HEK293 (cell line): ENCODE results near the gene TPPP3.

Experiments used
- ATF2 ChIP-seq: fragments of 450-650 bp; formaldehyde crosslinking; IDR thresholded peaks from 2 replicates; pipeline ENCODE4 v1.5.1; 2016; ENCODE audit warnings: missing biosample characterization, missing genetic modification characterization, low read depth
- CTCF ChIP-seq: fragments of 450-650 bp; formaldehyde crosslinking; IDR thresholded peaks from 2 replicates; pipeline ENCODE4 v1.5.1; 2016; ENCODE audit warnings: missing biosample characterization, missing genetic modification characterization
- ZBTB8A ChIP-seq: fragments of 450-650 bp; formaldehyde crosslinking; IDR thresholded peaks from 2 replicates; pipeline ENCODE4 v1.5.1; 2016; ENCODE audit warnings: missing biosample characterization, missing genetic modification characterization
- ZNF121 ChIP-seq: fragments of 450-650 bp; formaldehyde crosslinking; IDR thresholded peaks from 2 replicates; pipeline ENCODE4 v1.5.1; 2016; ENCODE audit warnings: missing biosample characterization, missing genetic modification characterization
- ZNF138 ChIP-seq: fragments of 450-650 bp; formaldehyde crosslinking; IDR thresholded peaks from 2 replicates; pipeline ENCODE4 v1.5.1; 2016; ENCODE audit warnings: missing biosample characterization, missing genetic modification characterization, borderline replicate concordance
- ZNF214 ChIP-seq: fragments of 450-650 bp; formaldehyde crosslinking; IDR thresholded peaks from 2 replicates; pipeline ENCODE4 v1.5.1; 2017; ENCODE audit warnings: missing biosample characterization, mild to moderate bottlenecking, missing genetic modification characterization, borderline replicate concordance
- ZNF274 ChIP-seq, 2 experiments: fragments of 200-500 bp in 1 of 2; fragments of 450-650 bp in 1 of 2; sonication (Bioruptor generic) in 1 of 2; formaldehyde crosslinking in 1 of 2; IDR thresholded peaks; 2 replicates each; pipeline versions ENCODE4 v1.5.1 to v1.6.1; 2014 to 2016; ENCODE audit warnings: borderline replicate concordance in 1 of 2, inconsistent platforms in 1 of 2, low read length in 1 of 2, missing biosample characterization in 1 of 2, missing genetic modification characterization in 1 of 2
- ZNF280C ChIP-seq: fragments of 450-650 bp; formaldehyde crosslinking; IDR thresholded peaks from 2 replicates; pipeline ENCODE4 v1.5.1; 2016; ENCODE audit warnings: missing biosample characterization, missing genetic modification characterization
- ZNF302 ChIP-seq: fragments of 450-650 bp; formaldehyde crosslinking; IDR thresholded peaks from 2 replicates; pipeline ENCODE4 v1.5.1; 2016; ENCODE audit warnings: missing biosample characterization, missing genetic modification characterization, low read depth
- ZNF501 ChIP-seq: fragments of 450-650 bp; formaldehyde crosslinking; IDR thresholded peaks from 2 replicates; pipeline ENCODE4 v1.5.1; 2016; ENCODE audit warnings: missing biosample characterization, missing genetic modification characterization
- ZNF596 ChIP-seq: fragments of 450-650 bp; IDR thresholded peaks from 2 replicates; pipeline ENCODE4 v1.5.0; 2018; ENCODE audit warnings: missing biosample characterization, mild to moderate bottlenecking, missing genetic modification characterization, moderate library complexity
- TF ChIP-seq, protein P1 (sequence below): fragments of 450-650 bp; formaldehyde crosslinking; IDR thresholded peaks from 2 replicates; pipeline ENCODE4 v1.5.1; 2016; ENCODE audit warnings: missing biosample characterization, missing genetic modification characterization
- TF ChIP-seq, protein P2 (sequence below): fragments of 450-650 bp; formaldehyde crosslinking; IDR thresholded peaks from 2 replicates; pipeline ENCODE4; 2016; ENCODE audit warnings: missing biosample characterization, missing genetic modification characterization
- TF ChIP-seq, protein P3 (sequence below): fragments of 450-650 bp; formaldehyde crosslinking; IDR thresholded peaks from 2 replicates; pipeline ENCODE4 v1.5.1; 2016; ENCODE audit warnings: missing biosample characterization, missing genetic modification characterization

GRCh38 chr16:67438098-67438791, 44.9 kb upstream of the TPPP3 start:
- no peak for TF ChIP-seq CTCF (tag by site-specific recombination)
- TF ChIP-seq, protein P1, sequence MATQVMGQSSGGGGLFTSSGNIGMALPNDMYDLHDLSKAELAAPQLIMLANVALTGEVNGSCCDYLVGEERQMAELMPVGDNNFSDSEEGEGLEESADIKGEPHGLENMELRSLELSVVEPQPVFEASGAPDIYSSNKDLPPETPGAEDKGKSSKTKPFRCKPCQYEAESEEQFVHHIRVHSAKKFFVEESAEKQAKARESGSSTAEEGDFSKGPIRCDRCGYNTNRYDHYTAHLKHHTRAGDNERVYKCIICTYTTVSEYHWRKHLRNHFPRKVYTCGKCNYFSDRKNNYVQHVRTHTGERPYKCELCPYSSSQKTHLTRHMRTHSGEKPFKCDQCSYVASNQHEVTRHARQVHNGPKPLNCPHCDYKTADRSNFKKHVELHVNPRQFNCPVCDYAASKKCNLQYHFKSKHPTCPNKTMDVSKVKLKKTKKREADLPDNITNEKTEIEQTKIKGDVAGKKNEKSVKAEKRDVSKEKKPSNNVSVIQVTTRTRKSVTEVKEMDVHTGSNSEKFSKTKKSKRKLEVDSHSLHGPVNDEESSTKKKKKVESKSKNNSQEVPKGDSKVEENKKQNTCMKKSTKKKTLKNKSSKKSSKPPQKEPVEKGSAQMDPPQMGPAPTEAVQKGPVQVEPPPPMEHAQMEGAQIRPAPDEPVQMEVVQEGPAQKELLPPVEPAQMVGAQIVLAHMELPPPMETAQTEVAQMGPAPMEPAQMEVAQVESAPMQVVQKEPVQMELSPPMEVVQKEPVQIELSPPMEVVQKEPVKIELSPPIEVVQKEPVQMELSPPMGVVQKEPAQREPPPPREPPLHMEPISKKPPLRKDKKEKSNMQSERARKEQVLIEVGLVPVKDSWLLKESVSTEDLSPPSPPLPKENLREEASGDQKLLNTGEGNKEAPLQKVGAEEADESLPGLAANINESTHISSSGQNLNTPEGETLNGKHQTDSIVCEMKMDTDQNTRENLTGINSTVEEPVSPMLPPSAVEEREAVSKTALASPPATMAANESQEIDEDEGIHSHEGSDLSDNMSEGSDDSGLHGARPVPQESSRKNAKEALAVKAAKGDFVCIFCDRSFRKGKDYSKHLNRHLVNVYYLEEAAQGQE (tag by site-specific recombination), result no peak
- TF ChIP-seq ZNF596 (tag by site-specific recombination), result no peak
- no peak for TF ChIP-seq ZNF214
- no peak for TF ChIP-seq ZNF121 (tag by site-specific recombination)
- no peak for TF ChIP-seq ZNF138 (tag by site-specific recombination)
- TF ChIP-seq ZNF280C (tag by site-specific recombination), result no peak
- TF ChIP-seq, protein P2, sequence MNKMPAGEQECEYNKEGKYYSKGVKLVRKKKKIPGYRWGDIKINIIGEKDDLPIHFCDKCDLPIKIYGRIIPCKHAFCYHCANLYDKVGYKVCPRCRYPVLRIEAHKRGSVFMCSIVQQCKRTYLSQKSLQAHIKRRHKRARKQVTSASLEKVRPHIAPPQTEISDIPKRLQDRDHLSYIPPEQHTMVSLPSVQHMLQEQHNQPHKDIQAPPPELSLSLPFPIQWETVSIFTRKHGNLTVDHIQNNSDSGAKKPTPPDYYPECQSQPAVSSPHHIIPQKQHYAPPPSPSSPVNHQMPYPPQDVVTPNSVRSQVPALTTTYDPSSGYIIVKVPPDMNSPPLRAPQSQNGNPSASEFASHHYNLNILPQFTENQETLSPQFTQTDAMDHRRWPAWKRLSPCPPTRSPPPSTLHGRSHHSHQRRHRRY (tag by site-specific recombination), result no peak
- TF ChIP-seq, protein P3, sequence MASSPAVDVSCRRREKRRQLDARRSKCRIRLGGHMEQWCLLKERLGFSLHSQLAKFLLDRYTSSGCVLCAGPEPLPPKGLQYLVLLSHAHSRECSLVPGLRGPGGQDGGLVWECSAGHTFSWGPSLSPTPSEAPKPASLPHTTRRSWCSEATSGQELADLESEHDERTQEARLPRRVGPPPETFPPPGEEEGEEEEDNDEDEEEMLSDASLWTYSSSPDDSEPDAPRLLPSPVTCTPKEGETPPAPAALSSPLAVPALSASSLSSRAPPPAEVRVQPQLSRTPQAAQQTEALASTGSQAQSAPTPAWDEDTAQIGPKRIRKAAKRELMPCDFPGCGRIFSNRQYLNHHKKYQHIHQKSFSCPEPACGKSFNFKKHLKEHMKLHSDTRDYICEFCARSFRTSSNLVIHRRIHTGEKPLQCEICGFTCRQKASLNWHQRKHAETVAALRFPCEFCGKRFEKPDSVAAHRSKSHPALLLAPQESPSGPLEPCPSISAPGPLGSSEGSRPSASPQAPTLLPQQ (tag by site-specific recombination), result no peak
- TF ChIP-seq ATF2 (tag by site-specific recombination), result no peak
- no peak for TF ChIP-seq ZNF302
- TF ChIP-seq ZNF501, result no peak
- no peak for TF ChIP-seq ZBTB8A (tag by site-specific recombination)
- no peak for TF ChIP-seq ZNF274 (IDR thresholded peaks at IDR 0.05; ENCODE audit: low read length)
- no peak for TF ChIP-seq ZNF274 (tag by site-specific recombination; IDR thresholded peaks at IDR 0.05; ENCODE audit: borderline replicate concordance)
